Thymus (tissue), 14 donors: Measurements from ENCODE around the gene DDX1. TPM values are rescaled to one million over a fixed set of nuclear protein-coding genes. Genes with fewer than 3 reads are reported as not detected.
"Not testable (repeated sequence)": the region's sequence is repeated elsewhere in the genome, so short reads cannot be mapped to it uniquely, and the experiment has no call there.

ENCODE experiments used
- DNase-seq, 9 donors: peaks; one replicate each; pipeline ENCODE4 v3.0.0-alpha.2; 2013; ENCODE audit warnings: low spot score in 9 of 9, low read depth in 6 of 9, missing footprints in 1 of 9
- H3K27ac ChIP-seq, 2 donors: one replicate each; pipeline ENCODE4 v1.5.1; 2013; ENCODE audit warnings: control low read depth in 1 of 2, low read depth in 1 of 2, low read length in 1 of 2, mild to moderate bottlenecking in 1 of 2, moderate library complexity in 1 of 2
- H3K27me3 ChIP-seq, 2 donors: one replicate each; pipeline ENCODE4 v1.5.1; 2013; ENCODE audit warnings: low read length in 1 of 2; ENCODE audit not compliant: control insufficient read depth in 2 of 2, insufficient read depth in 1 of 2
- H3K36me3 ChIP-seq, 2 donors: one replicate each; pipeline ENCODE4 v1.5.1; 2013; ENCODE audit warnings: low read length in 1 of 2, mild to moderate bottlenecking in 1 of 2, moderate library complexity in 1 of 2; ENCODE audit not compliant: control insufficient read depth in 2 of 2, insufficient read depth in 2 of 2
- H3K4me1 ChIP-seq, 2 donors: one replicate each; pipeline ENCODE4 v1.5.1; 2013; ENCODE audit warnings: low read length in 2 of 2; ENCODE audit not compliant: control insufficient read depth in 2 of 2, insufficient read depth in 2 of 2
- H3K4me3 ChIP-seq, 2 donors: one replicate each; pipeline ENCODE4 v1.5.1; 2013; ENCODE audit warnings: low read length in 2 of 2, control low read depth in 1 of 2, mild to moderate bottlenecking in 1 of 2
- H3K9me3 ChIP-seq, 2 donors: one replicate each; pipeline ENCODE4 v1.5.1; 2013; ENCODE audit warnings: low read length in 1 of 2, mild to moderate bottlenecking in 1 of 2; ENCODE audit not compliant: control insufficient read depth in 2 of 2, insufficient read depth in 1 of 2
- WGBS: extraction: QIAGEN DNeasy Blood & Tissue Kit; methylation state at CpG from one replicate; pipeline ENCODE4 v1.1.7; 2013; 5-methylcytosine and 5-hydroxymethylcytosine counted together
- long read RNA-seq, 10 donors: transcript quantifications; one replicate each; lab custom pipeline, GENCODE V29; 2026
- polyA plus RNA-seq: library from polyadenylated mRNA; stranded (reverse); fragments of 200-250 nt; gene quantifications from one replicate; pipeline ENCODE4 v1.2.3, GENCODE V29; 2013
- total RNA-seq: library from RNA; stranded (reverse); fragments of 120-200 nt; gene quantifications from one replicate; pipeline ENCODE4 v1.2.4, GENCODE V29; 2013
- donor health status: healthy.

DDX1 gene
- total RNA-seq (57.7 TPM), polyA plus RNA-seq (64.2 TPM)
- long read RNA-seq, donor 1, partial matches to known transcripts = 0 of 1 reads
- long read RNA-seq, donor 1, other reads (novel, unspliced or antisense) = 0 of 1 reads
- long read RNA-seq, donor 2, transcript DDX1-201 (26 exons, 2,739 nt) = major isoform, 18 of 37 reads
- long read RNA-seq, donor 2, partial matches to known transcripts = 19 of 37 reads
- long read RNA-seq, donor 2, other reads (novel, unspliced or antisense) = 0 of 37 reads
- long read RNA-seq, donor 3, transcript DDX1-201 (26 exons, 2,739 nt) = major isoform, 16 of 47 reads
- long read RNA-seq, donor 3, partial matches to known transcripts = 28 of 47 reads
- long read RNA-seq, donor 3, other reads (novel, unspliced or antisense) = 0 of 47 reads
- long read RNA-seq, donor 4, transcript DDX1-201 (26 exons, 2,739 nt) = major isoform, 10 of 20 reads
- long read RNA-seq, donor 4, partial matches to known transcripts = 8 of 20 reads
- long read RNA-seq, donor 4, other reads (novel, unspliced or antisense) = 0 of 20 reads
- long read RNA-seq, donor 5, transcript DDX1-201 (26 exons, 2,739 nt) = major isoform, 15 of 67 reads
- long read RNA-seq, donor 5, transcript DDX1-206 (2 exons, 554 nt) = minor isoform, 5 of 67 reads
- long read RNA-seq, donor 5, partial matches to known transcripts = 46 of 67 reads
- long read RNA-seq, donor 5, other reads (novel, unspliced or antisense) = 0 of 67 reads
- long read RNA-seq, donor 6, transcript DDX1-201 (26 exons, 2,739 nt) = major isoform, 12 of 12 reads
- long read RNA-seq, donor 6, partial matches to known transcripts = 0 of 12 reads
- long read RNA-seq, donor 6, other reads (novel, unspliced or antisense) = 0 of 12 reads
- long read RNA-seq, donor 7, transcript DDX1-201 (26 exons, 2,739 nt) = major isoform, 17 of 23 reads
- long read RNA-seq, donor 7, partial matches to known transcripts = 5 of 23 reads
- long read RNA-seq, donor 7, other reads (novel, unspliced or antisense) = 0 of 23 reads
- long read RNA-seq, donor 8, transcript DDX1-201 (26 exons, 2,739 nt) = major isoform, 6 of 6 reads
- long read RNA-seq, donor 8, partial matches to known transcripts = 0 of 6 reads
- long read RNA-seq, donor 8, other reads (novel, unspliced or antisense) = 0 of 6 reads
- long read RNA-seq, donor 9, transcript DDX1-201 (26 exons, 2,739 nt) = major isoform, 7 of 12 reads
- long read RNA-seq, donor 9, partial matches to known transcripts = 5 of 12 reads
- long read RNA-seq, donor 9, other reads (novel, unspliced or antisense) = 0 of 12 reads
- long read RNA-seq, donor 10, transcript DDX1-201 (26 exons, 2,739 nt) = major isoform, 8 of 16 reads
- long read RNA-seq, donor 10, partial matches to known transcripts = 8 of 16 reads
- long read RNA-seq, donor 10, other reads (novel, unspliced or antisense) = 0 of 16 reads

DNA sequence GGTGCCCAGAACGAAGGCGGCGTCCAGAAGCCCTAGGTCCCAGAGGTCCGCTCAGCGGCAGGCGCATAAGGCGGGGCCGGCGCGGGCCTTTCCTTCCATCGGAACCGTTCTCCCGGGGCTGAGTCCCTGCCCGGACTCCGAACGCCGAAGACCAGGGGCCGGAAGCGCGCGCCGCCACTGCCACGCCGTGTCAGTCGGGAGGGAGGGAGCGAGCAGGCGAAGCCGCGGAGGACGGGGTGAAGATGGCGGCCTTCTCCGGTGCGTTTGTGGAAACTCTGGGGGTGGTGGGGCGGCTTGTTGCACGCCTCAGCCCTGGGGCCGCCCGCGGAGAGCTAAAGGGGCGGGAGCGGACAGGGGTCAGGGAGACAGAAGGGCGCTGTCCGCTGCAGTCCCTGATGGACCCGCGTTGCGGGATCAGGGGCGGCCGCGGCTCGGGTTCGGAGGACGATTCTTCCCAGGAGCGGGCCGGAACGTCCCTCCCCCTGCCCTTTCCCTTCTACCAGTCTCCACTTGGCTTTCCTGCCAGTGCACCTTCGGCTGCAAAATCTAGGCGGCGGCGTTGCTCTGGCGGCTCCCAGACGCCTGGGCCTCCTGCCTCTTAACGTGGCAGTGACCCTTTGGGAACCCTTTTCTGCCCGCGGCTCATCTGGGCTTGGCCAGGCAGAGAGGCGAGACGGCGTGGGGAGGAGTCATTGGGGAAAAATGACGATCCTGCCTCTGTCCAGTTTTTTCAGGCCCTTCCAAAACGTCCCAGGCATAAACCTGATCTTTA lies at the start of gene DDX1:
TSS of gene DDX1 (plus strand) at position 177 of the 772 bp plus-strand sequence. CDS start at position 243, 66 bp downstream.
- H3K27ac ChIP-seq = peak within 1 kb of the TSS; percentile 81 to 84
- peaks cover 5 to 7% of the 10 kb centered on the region in 2 donors for H3K4me1 ChIP-seq
- peak within 1 kb of the TSS; percentile 89 to 94 for H3K4me3 ChIP-seq
- peak; percentile 59 to 91 (median 70) for DNase-seq
- under 1% methylated on average over 68 of the region's 68 CpGs for WGBS
- H3K36me3 ChIP-seq = peaks cover 5 to 11% of the 10 kb centered on the region in 2 donors
- no peaks in the 10 kb centered on the region for H3K9me3 ChIP-seq
- H3K27me3 ChIP-seq = no peaks in the 10 kb centered on the region

GRCh38 chr2:15542269-15542668 lies 49.4 kb upstream of the DDX1 start:
- not testable (repeated sequence) for DNase-seq

DNA sequence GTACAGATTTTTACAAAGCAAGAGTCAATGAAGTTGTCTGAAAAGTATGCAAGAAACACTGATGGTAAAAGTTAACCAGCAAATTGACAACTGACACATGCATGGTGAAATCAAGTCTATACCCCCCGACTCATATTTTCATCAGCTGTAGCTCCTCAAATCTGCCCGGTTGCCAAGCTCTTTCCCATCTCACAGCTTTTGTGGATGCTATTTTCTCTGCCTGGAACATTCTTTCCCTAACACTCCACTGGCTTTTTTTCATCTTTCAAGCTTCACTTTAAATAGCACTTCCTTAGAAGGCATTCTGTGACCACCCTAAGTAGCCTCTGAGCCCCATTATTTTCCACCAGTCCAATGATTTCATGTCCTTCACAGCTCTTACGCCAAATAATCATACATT lies 48.6 kb upstream of the DDX1 start:
- Histone ChIP-seq H3K27me3 (no peaks in the 10 kb centered on the region), H3K27ac (no peak overlapping the region), H3K4me1 (no peaks in the 10 kb centered on the region), H3K36me3 (no peaks in the 10 kb centered on the region), H3K9me3 (no peaks in the 10 kb centered on the region), H3K4me3 (no peak overlapping the region)
- WGBS = 98% methylated on average over 3 of the region's 3 CpGs
- DNase-seq = no peak

More at GRCh38 chr2:15542269-15542668, 49.4 kb upstream of the DDX1 start:
- H3K27ac ChIP-seq, H3K36me3 ChIP-seq, H3K4me1 ChIP-seq, H3K9me3 ChIP-seq, H3K4me3 ChIP-seq, H3K27me3 ChIP-seq: not testable (repeated sequence)
- 97% methylated on average over 4 of the region's 6 CpGs for WGBS

DNA sequence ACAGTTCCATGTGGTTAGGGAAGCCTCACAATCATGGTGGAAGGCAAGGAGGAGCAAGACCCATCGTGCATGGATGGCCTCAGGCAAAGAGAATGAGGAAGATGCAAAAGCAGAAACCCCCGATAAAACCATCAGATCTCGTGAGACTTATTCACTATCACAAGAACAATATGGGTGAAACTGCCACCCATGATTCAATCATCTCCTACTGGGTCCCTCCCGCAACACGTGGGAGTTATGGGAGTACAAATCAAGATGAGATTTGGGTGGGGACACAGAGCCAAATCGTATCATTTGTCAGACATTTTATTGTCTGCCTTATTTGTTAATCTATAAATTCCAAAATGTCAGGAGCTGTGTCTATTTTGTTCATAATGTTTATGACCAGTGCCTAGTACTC lies 48.1 kb upstream of the DDX1 start:
- Histone ChIP-seq H3K27ac (no peak overlapping the region), H3K36me3 (peaks cover 0 to under 1% of the 10 kb centered on the region in 2 donors), H3K4me3 (no peak overlapping the region), H3K9me3 (no peaks in the 10 kb centered on the region), H3K4me1 (no peaks in the 10 kb centered on the region), H3K27me3 (no peaks in the 10 kb centered on the region)
- 98% methylated on average over 6 of the region's 6 CpGs for WGBS
- DNase-seq = no peak

GRCh38 chr2:15544227-15544626 lies 47.4 kb upstream of the DDX1 start:
- no peaks in the 10 kb centered on the region for H3K27me3 ChIP-seq
- peaks cover 0 to 4% of the 10 kb centered on the region in 2 donors for H3K36me3 ChIP-seq
- H3K4me3 ChIP-seq = no peak overlapping the region
- DNase-seq = no peak
- no peak overlapping the region for H3K27ac ChIP-seq
- 96% methylated on average over 2 of the region's 2 CpGs for WGBS
- no peaks in the 10 kb centered on the region for H3K4me1 ChIP-seq
- H3K9me3 ChIP-seq = no peaks in the 10 kb centered on the region

GRCh38 chr2:15546297-15547098 lies 45.2 kb upstream of the DDX1 start:
- Histone ChIP-seq H3K9me3 (no peaks in the 10 kb centered on the region), H3K4me3 (no peak overlapping the region), H3K27me3 (no peaks in the 10 kb centered on the region), H3K4me1 (no peaks in the 10 kb centered on the region), H3K27ac (no peak overlapping the region), H3K36me3 (peaks cover 0 to 4% of the 10 kb centered on the region in 2 donors)
- WGBS = 97% methylated on average over 11 of the region's 11 CpGs
- DNase-seq = peak in 1 of 9 donors; percentile 0

DNA sequence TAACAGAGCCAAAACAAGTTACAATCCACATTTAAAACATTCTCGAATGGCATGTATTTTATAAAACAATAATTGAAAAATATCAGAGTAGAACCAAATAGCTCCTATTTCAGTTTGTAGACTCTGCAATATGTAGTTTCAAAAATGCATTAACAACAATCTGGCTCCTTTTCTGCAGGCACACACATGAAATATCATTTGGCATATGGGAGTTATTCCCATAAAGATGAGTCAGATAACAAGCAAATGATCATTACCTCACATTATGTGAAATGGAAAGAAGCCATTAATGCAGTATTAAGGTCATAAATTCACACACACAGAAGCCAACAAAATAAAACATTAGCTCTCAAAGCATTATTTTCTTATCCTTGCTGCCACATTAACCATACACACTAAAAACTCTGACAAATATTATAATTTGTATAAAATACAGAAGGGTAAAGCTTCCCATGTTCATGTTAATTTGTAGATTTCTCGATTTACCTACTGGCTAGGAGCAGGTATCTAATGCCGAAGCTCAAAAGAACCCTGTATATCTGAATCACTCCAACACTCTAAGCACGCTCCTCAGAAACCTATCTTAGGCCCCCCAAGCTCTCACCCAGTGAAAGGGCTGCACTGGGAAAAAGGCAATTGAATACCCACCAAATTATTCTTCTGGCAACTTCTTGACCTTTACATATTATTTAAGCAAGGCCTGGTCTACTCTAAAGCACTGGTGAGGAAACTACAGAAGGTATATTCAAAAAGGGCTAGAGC lies 44.4 kb upstream of the DDX1 start:
- Histone ChIP-seq H3K27me3 (no peaks in the 10 kb centered on the region), H3K9me3 (no peaks in the 10 kb centered on the region), H3K27ac (no peak overlapping the region), H3K4me1 (no peaks in the 10 kb centered on the region), H3K4me3 (no peak overlapping the region), H3K36me3 (peaks cover 0 to 4% of the 10 kb centered on the region in 2 donors)
- 99% methylated on average over 4 of the region's 4 CpGs for WGBS
- DNase-seq = no peak
